HepG2 (cell line): ENCODE measurements around the gene NLRP6. TPM values are rescaled to one million over a fixed set of nuclear protein-coding genes. Genes with fewer than 3 reads are reported as not detected.
A peak's percentile ranks its signal among the peaks of the same experiment; 100 is the strongest.

Experiments used
- ATAC-seq: fragments of 200-7000 bp; cut with Tn5 transposase; 3 replicates; pipeline ENCODE4 v1.9.1; 2020; ENCODE audit warnings: mild to moderate bottlenecking, moderate library complexity
- BruUV-seq: library from RNA; stranded (reverse); fragments of 400-500 nt; replicated peaks from 2 replicates; lab custom pipeline; 2021; lab: Mats Ljungman, UMichigan
- CTCF ChIA-PET: fragments of 300-600 bp; formaldehyde crosslinking; extraction: SDS; loops from one replicate; lab custom pipeline; 2021; ENCODE audit warnings: low total read pairs, inconsistent platforms, low intra/inter-chr PET ratio; lab: Yijun Ruan, JAX
- POLR2A ChIA-PET: fragments of 350-600 bp; sonication (Branson Sonifier 250); formaldehyde crosslinking; loops from one replicate; lab custom pipeline; 2020; ENCODE audit warnings: antibody characterized with exemption, inconsistent platforms; lab: Yijun Ruan, JAX
- DNase-seq: peaks from one replicate; pipeline ENCODE4 v3.0.0-alpha.2; 2015; ENCODE audit warnings: low spot score
- FAIRE-seq: peaks from 3 replicates; lab custom pipeline; 2011; peaks lifted over from hg19 to GRCh38; lab: Jason Lieb, UNC
- H2AFZ ChIP-seq: one replicate; pipeline ENCODE4 v1.6.1; 2011; ENCODE audit warnings: low read length, inconsistent platforms
- H3K27ac ChIP-seq: fragments of 300-600 bp; 3 replicates; pipeline ENCODE4 v1.8.0; 2011; ENCODE audit warnings: mixed run types, mild to moderate bottlenecking, mixed read lengths, low read length, inconsistent platforms; ENCODE audit not compliant: insufficient read depth; ENCODE audit errors: extremely low read length
- H3K27me3 ChIP-seq, 2 experiments: fragments of 200-600 bp in 1 of 2; 2 replicates in 1 of 2; 3 replicates in 1 of 2; pipeline versions ENCODE4 v1.6.0 to v1.8.0; 2011; ENCODE audit warnings: low read length in 2 of 2, mild to moderate bottlenecking in 2 of 2, moderate library complexity in 2 of 2, inconsistent platforms in 1 of 2; ENCODE audit not compliant: insufficient read depth in 2 of 2, control insufficient read depth in 1 of 2
- H3K36me3 ChIP-seq, 2 experiments: fragments of 200-600 bp in 1 of 2; replicated peaks in 1 of 2; 2 replicates in 1 of 2; 3 replicates in 1 of 2; pipeline versions ENCODE4 v1.5.1 to v1.8.0; 2011; ENCODE audit warnings: low read length in 2 of 2, inconsistent platforms in 1 of 2; ENCODE audit not compliant: insufficient read depth in 2 of 2, control insufficient read depth in 1 of 2
- H3K4me1 ChIP-seq: 2 replicates; pipeline ENCODE4 v1.5.1; 2012; ENCODE audit warnings: low read length, inconsistent platforms; ENCODE audit not compliant: insufficient read depth
- H3K4me2 ChIP-seq: 2 replicates; pipeline ENCODE4 v1.6.0; 2011; ENCODE audit warnings: low read depth, low read length, inconsistent platforms
- H3K4me3 ChIP-seq, 3 experiments: fragments of 200-600 bp in 1 of 3; sonication (generic), shearing (Covaris generic) in 1 of 3; replicated peaks in 1 of 3; 2 replicates each; pipeline ENCODE4 v1.5.1; 2011 to 2016; ENCODE audit warnings: low read length in 3 of 3, inconsistent platforms in 2 of 3, low read depth in 2 of 3, mild to moderate bottlenecking in 2 of 3, control low read depth in 1 of 3, mixed read lengths in 1 of 3; ENCODE audit not compliant: insufficient read depth in 1 of 3
- H3K79me2 ChIP-seq: one replicate; pipeline ENCODE4 v1.6.1; 2011; ENCODE audit warnings: low read length, inconsistent platforms; ENCODE audit not compliant: insufficient read depth
- H3K9ac ChIP-seq: 2 replicates; pipeline ENCODE4 v1.6.0; 2011; ENCODE audit warnings: mild to moderate bottlenecking, low read depth, low read length, inconsistent platforms; ENCODE audit not compliant: insufficient read depth
- H3K9me3 ChIP-seq: 2 replicates; pipeline ENCODE4 v1.5.1; 2012; ENCODE audit warnings: mild to moderate bottlenecking, low read length
- H4K20me1 ChIP-seq: 2 replicates; pipeline ENCODE4 v1.6.0; 2011; ENCODE audit warnings: inconsistent platforms, mild to moderate bottlenecking, low read length, moderate library complexity; ENCODE audit not compliant: insufficient read depth
- ASH2L ChIP-seq: fragments of 300-600, 200-600 bp; sonication (generic); IDR thresholded peaks from 2 replicates; pipeline ENCODE4 v1.7.0; 2017; ENCODE audit warnings: low read depth, mild to moderate bottlenecking, moderate library complexity, mixed read lengths, low read length; ENCODE audit not compliant: insufficient read length
- ATF7-NPFF ChIP-seq: sonication (generic); formaldehyde crosslinking; IDR thresholded peaks from 2 replicates; pipeline ENCODE4 v1.8.1; 2023; ENCODE audit warnings: mild to moderate bottlenecking, low read depth, missing genetic modification reagents, moderate library complexity
- BHLHE40 ChIP-seq: IDR thresholded peaks from 2 replicates; pipeline ENCODE4 v1.6.1; 2011; ENCODE audit warnings: low read length, improper control_type of control experiment
- CREB1 ChIP-seq, 2 experiments: fragments of 450-650 bp in 1 of 2; IDR thresholded peaks; 2 replicates each; pipeline ENCODE4 v1.6.1; 2016 to 2017; ENCODE audit warnings: control low read depth in 1 of 2, mild to moderate bottlenecking in 1 of 2, missing compliant biosample characterization in 1 of 2, missing genetic modification characterization in 1 of 2
- CREM ChIP-seq, 2 experiments: sonication (generic) in 1 of 2; formaldehyde crosslinking in 1 of 2; IDR thresholded peaks; 2 replicates each; pipeline versions ENCODE4 v1.4.0 to v1.6.1; 2016 to 2020; ENCODE audit warnings: antibody characterized with exemption in 1 of 2, mild to moderate bottlenecking in 1 of 2, missing genetic modification reagents in 1 of 2
- KLF6 ChIP-seq: IDR thresholded peaks from 2 replicates; pipeline ENCODE4 v1.8.0; 2016; ENCODE audit warnings: missing biosample characterization, missing genetic modification reagents
- MBD4 ChIP-seq: IDR thresholded peaks from 2 replicates; pipeline ENCODE4 v1.6.1; 2012; ENCODE audit warnings: low read length, inconsistent platforms, borderline replicate concordance
- MXD4 ChIP-seq: IDR thresholded peaks from 2 replicates; pipeline ENCODE4 v1.6.1; 2016; ENCODE audit warnings: mild to moderate bottlenecking, missing biosample characterization, missing genetic modification reagents
- PBX3 ChIP-seq: sonication (generic); formaldehyde crosslinking; IDR thresholded peaks from 2 replicates; pipeline ENCODE4 v1.8.1; 2023; ENCODE audit warnings: missing genetic modification reagents, inconsistent platforms, borderline replicate concordance
- RAD21 ChIP-seq: fragments of 450-650 bp; formaldehyde crosslinking; IDR thresholded peaks from 2 replicates; pipeline ENCODE4 v1.5.0; 2020; ENCODE audit warnings: mild to moderate bottlenecking
- REXO4 ChIP-seq: sonication (generic); formaldehyde crosslinking; IDR thresholded peaks from 2 replicates; pipeline ENCODE4 v1.8.0; 2022; ENCODE audit warnings: missing genetic modification reagents, mild to moderate bottlenecking, borderline replicate concordance
- ZBTB2 ChIP-seq: sonication (generic); formaldehyde crosslinking; IDR thresholded peaks from 2 replicates; pipeline ENCODE4 v1.8.0; 2022; ENCODE audit warnings: low read depth, missing genetic modification reagents
- ZNF563 ChIP-seq: sonication (generic); formaldehyde crosslinking; IDR thresholded peaks from 2 replicates; pipeline ENCODE4 v1.8.0; 2022; ENCODE audit warnings: mild to moderate bottlenecking, moderate library complexity, missing genetic modification reagents
- ZNF598 ChIP-seq: sonication (generic); formaldehyde crosslinking; IDR thresholded peaks from 2 replicates; pipeline ENCODE4 v1.5.1; 2020; ENCODE audit warnings: mild to moderate bottlenecking, missing genetic modification reagents, borderline replicate concordance
- ZNF691 ChIP-seq: sonication (generic); formaldehyde crosslinking; IDR thresholded peaks from 2 replicates; pipeline ENCODE4 v1.4.0; 2020; ENCODE audit warnings: missing genetic modification reagents, low read depth, mild to moderate bottlenecking, borderline replicate concordance
- ZNF816 ChIP-seq: sonication (generic); formaldehyde crosslinking; IDR thresholded peaks from 2 replicates; pipeline ENCODE4 v1.8.0; 2022; ENCODE audit warnings: missing genetic modification reagents, mild to moderate bottlenecking, borderline replicate concordance
- WGBS: methylation state at CpG from one replicate; pipeline ENCODE4 v1.1.6; 2017; ENCODE audit warnings: low lambda C conversion rate; 5-methylcytosine and 5-hydroxymethylcytosine counted together
- in situ Hi-C: cut with HindIII; loops from 2 replicates; pipeline ENCODE4 v1.10.0; 2017; ENCODE audit warnings: low pct_unique_long_range_greater_than_20kb; ENCODE audit not compliant: extremely low pct_ligation_motif_present
- intact Hi-C: fragments of 100-400 bp; cut with micrococcal nuclease; formaldehyde crosslinking; loops from one replicate; pipeline ENCODE4 v1.10.0; 2022; ENCODE audit not compliant: unreplicated experiment
- polyA plus RNA-seq, 8 experiments: library from polyadenylated mRNA; depleted of rRNA in 3 of 8; stranded (reverse) in 7 of 8; unstranded in 1 of 8; fragments of >200 nt; fragmentation: Illumina TruSeq in 4 of 8; extraction: Trizol in 4 of 8; gene quantifications; 2 replicates each; pipeline versions ENCODE4 v1.2.1 to v1.2.3, GENCODE V29; 2011 to 2016; ENCODE audit warnings: low read depth in 4 of 8, missing spikeins in 1 of 8, mixed read lengths in 1 of 8; ENCODE audit not compliant: insufficient read depth in 1 of 8
- total RNA-seq, 5 experiments: library from RNA; depleted of rRNA; stranded (reverse); fragments of >200 nt; fragmentation: Illumina TruSeq; extraction: Trizol; gene quantifications; 2 replicates each; pipeline ENCODE4 v1.2.3, GENCODE V29; 2016; ENCODE audit warnings: low read depth in 1 of 5

NLRP6 gene
- total and polyA plus RNA-seq, 2 of the 13 experiments (the other 11 are each of a cell fraction or from before 2014, with no cell fraction given) = not detected

GRCh38 chr11:326842-327580 is 48.8 kb downstream of the NLRP6 start:
- H3K4me2 ChIP-seq = peak overlapping the region; percentile 90
- H3K27ac ChIP-seq = peak overlapping the region; percentile 49
- no peaks in the 10 kb centered on the region for H3K36me3 ChIP-seq
- FAIRE-seq = no peak
- intact Hi-C loops = no loop called here
- no peak overlapping the region for H2AFZ ChIP-seq
- H3K4me1 ChIP-seq = peaks cover 64% of the 10 kb centered on the region
- H3K27me3 ChIP-seq = no peaks in the 10 kb centered on the region
- WGBS = 9% methylated on average over 6 of the region's 19 CpGs
- peak; percentile 36 for DNase-seq
- no peaks in the 10 kb centered on the region for H3K9me3 ChIP-seq
- peak overlapping the region; percentile 69 for H3K9ac ChIP-seq
- ChIA-PET CTCF (no interaction called here), POLR2A (interaction anchor here (0.5 to 6.1 kb wide), 5 partner anchors 10 to 27 kb away, joined by 3 to 85 read pairs (median 3); partner anchors contain the start of gene IFITM1)
- no peaks in the 10 kb centered on the region for H4K20me1 ChIP-seq
- H3K79me2 ChIP-seq = no peaks in the 10 kb centered on the region
- no TSS peak for BruUV-seq
- in situ Hi-C loops = no loop called here
- H3K4me3 ChIP-seq = peak overlapping the region in 2 of 3 experiments; percentile 37 to 64; a peak in 4 of 6 replicates
- peak; percentile 45 for ATAC-seq
- TF ChIP-seq BHLHE40 = 0 out of 2 replicates have a peak, but pooled peaks have one; percentile 6
- no peak for TF ChIP-seq KLF6 (CRISPR knock-in tag)
- peak; percentile 29 for TF ChIP-seq ASH2L
- TF ChIP-seq MXD4 (CRISPR knock-in tag) = no peak
- TF ChIP-seq ZBTB2 (CRISPR knock-in tag) = no peak
- TF ChIP-seq ZNF598 (CRISPR knock-in tag) = 0 out of 2 replicates have a peak, but pooled peaks have one; percentile 26
- peak; percentile 94 for TF ChIP-seq CREB1 (IDR thresholded peaks at IDR 0.05)
- TF ChIP-seq CREB1 (CRISPR knock-in tag; IDR thresholded peaks at IDR 0.05) = peak; percentile 67
- no peak for TF ChIP-seq ZNF816 (CRISPR knock-in tag)
- no peak for TF ChIP-seq ATF7-NPFF (CRISPR knock-in tag)
- TF ChIP-seq RAD21 = no peak
- 0 out of 2 replicates have a peak, but pooled peaks have one; percentile 57 for TF ChIP-seq ZNF691
- TF ChIP-seq PBX3 (CRISPR knock-in tag) = no peak
- no peak for TF ChIP-seq ZNF563 (CRISPR knock-in tag)
- TF ChIP-seq MBD4 = no peak
- no peak for TF ChIP-seq REXO4 (CRISPR knock-in tag)
- TF ChIP-seq CREM (IDR thresholded peaks at IDR 0.05) = peak; percentile 50; the same call in 1 of the 2 replicates
- no peak for TF ChIP-seq CREM (CRISPR knock-in tag; IDR thresholded peaks at IDR 0.05)
